ENCODE results near the gene PLCB2. TPM values are rescaled to one million over a fixed set of nuclear protein-coding genes. Genes with fewer than 3 reads are reported as not detected.

The PLCB2 gene
- total and polyA plus RNA-seq, 9 of the 15 experiments (the other 6 are each of a cell fraction or from before 2014, with no cell fraction given) = 0.37 to 12.3 (median 8.0) TPM

DNA sequence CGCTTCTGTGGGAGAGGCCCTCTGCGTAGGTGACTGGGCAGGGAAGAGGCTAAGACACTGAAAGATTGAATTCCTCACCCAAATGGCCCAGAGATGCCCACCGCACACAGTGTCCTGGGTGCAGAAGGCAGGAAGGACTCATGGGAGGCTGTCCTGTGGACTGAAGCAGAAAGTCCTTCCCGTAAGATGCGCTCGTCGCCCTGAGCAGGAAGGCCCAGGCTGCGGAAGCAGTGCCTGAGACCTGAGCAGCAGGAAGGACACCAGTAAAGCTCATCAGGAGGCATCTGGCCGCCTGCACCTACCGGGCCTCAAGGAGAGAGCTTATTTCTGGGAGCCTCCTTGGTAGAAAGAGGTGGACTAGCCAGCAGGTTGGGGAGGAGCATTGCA lies 65.5 kb downstream of the PLCB2 start (continued):
- TF ChIP-seq, protein P1, sequence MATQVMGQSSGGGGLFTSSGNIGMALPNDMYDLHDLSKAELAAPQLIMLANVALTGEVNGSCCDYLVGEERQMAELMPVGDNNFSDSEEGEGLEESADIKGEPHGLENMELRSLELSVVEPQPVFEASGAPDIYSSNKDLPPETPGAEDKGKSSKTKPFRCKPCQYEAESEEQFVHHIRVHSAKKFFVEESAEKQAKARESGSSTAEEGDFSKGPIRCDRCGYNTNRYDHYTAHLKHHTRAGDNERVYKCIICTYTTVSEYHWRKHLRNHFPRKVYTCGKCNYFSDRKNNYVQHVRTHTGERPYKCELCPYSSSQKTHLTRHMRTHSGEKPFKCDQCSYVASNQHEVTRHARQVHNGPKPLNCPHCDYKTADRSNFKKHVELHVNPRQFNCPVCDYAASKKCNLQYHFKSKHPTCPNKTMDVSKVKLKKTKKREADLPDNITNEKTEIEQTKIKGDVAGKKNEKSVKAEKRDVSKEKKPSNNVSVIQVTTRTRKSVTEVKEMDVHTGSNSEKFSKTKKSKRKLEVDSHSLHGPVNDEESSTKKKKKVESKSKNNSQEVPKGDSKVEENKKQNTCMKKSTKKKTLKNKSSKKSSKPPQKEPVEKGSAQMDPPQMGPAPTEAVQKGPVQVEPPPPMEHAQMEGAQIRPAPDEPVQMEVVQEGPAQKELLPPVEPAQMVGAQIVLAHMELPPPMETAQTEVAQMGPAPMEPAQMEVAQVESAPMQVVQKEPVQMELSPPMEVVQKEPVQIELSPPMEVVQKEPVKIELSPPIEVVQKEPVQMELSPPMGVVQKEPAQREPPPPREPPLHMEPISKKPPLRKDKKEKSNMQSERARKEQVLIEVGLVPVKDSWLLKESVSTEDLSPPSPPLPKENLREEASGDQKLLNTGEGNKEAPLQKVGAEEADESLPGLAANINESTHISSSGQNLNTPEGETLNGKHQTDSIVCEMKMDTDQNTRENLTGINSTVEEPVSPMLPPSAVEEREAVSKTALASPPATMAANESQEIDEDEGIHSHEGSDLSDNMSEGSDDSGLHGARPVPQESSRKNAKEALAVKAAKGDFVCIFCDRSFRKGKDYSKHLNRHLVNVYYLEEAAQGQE (IDR thresholded peaks at IDR 0.05; ENCODE audit: borderline replicate concordance) = no peak
- TF ChIP-seq, protein P1 (CRISPR knock-in tag; IDR thresholded peaks at IDR 0.05; ENCODE audit: low read depth) = no peak
- TF ChIP-seq GABPA (tag; conservative IDR thresholded peaks at IDR 0.05; ENCODE audit: low read depth) = no peak
- TF ChIP-seq, protein P2, sequence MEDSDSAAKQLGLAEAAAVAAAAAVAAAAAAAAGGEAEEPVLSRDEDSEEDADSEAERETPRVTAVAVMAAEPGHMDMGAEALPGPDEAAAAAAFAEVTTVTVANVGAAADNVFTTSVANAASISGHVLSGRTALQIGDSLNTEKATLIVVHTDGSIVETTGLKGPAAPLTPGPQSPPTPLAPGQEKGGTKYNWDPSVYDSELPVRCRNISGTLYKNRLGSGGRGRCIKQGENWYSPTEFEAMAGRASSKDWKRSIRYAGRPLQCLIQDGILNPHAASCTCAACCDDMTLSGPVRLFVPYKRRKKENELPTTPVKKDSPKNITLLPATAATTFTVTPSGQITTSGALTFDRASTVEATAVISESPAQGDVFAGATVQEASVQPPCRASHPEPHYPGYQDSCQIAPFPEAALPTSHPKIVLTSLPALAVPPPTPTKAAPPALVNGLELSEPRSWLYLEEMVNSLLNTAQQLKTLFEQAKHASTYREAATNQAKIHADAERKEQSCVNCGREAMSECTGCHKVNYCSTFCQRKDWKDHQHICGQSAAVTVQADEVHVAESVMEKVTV (CRISPR knock-in tag; IDR thresholded peaks at IDR 0.05) = no peak
- TF ChIP-seq, protein P3, sequence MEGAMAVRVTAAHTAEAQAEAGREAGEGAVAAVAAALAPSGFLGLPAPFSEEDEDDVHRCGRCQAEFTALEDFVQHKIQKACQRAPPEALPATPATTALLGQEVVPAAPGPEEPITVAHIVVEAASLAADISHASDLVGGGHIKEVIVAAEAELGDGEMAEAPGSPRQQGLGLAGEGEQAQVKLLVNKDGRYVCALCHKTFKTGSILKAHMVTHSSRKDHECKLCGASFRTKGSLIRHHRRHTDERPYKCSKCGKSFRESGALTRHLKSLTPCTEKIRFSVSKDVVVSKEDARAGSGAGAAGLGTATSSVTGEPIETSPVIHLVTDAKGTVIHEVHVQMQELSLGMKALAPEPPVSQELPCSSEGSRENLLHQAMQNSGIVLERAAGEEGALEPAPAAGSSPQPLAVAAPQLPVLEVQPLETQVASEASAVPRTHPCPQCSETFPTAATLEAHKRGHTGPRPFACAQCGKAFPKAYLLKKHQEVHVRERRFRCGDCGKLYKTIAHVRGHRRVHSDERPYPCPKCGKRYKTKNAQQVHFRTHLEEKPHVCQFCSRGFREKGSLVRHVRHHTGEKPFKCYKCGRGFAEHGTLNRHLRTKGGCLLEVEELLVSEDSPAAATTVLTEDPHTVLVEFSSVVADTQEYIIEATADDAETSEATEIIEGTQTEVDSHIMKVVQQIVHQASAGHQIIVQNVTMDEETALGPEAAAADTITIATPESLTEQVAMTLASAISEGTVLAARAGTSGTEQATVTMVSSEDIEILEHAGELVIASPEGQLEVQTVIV (CRISPR knock-in tag; IDR thresholded peaks at IDR 0.05; ENCODE audit: borderline replicate concordance) = no peak
